ENCODE measurements around the gene ANKMY1.
A peak's percentile ranks its signal among the peaks of the same experiment; 100 is the strongest.

ANKMY1 gene

GRCh38 chr2:240454106-240454901 lies 103.5 kb downstream of the ANKMY1 start:
- no peak overlapping the region for H3K4me3 ChIP-seq (ENCODE audit: control insufficient read depth, low read depth, low read length)
- TF ChIP-seq CTCF (IDR thresholded peaks at IDR 0.05; ENCODE audit: control insufficient read depth, insufficient read depth, low read depth, low read length, missing control alignments): no peak
- DNase-seq (ENCODE audit: low read depth): no peak

GRCh38 chr2:240453461-240454105 lies 104.2 kb downstream of the ANKMY1 start:
- no peak for TF ChIP-seq CTCF (IDR thresholded peaks at IDR 0.05; ENCODE audit: control insufficient read depth, insufficient read depth, low read depth, low read length, missing control alignments)
- H3K4me3 ChIP-seq (ENCODE audit: control insufficient read depth, low read depth, low read length): no peak overlapping the region
- DNase-seq (ENCODE audit: low read depth): no peak

GRCh38 chr2:240452462-240453256 lies 105.1 kb downstream of the ANKMY1 start:
- no peak for TF ChIP-seq CTCF (IDR thresholded peaks at IDR 0.05; ENCODE audit: control insufficient read depth, insufficient read depth, low read depth, low read length, missing control alignments)
- DNase-seq (ENCODE audit: low read depth): no peak
- H3K4me3 ChIP-seq (ENCODE audit: control insufficient read depth, low read depth, low read length): peak overlapping the region; percentile 45

GRCh38 chr2:240451791-240452461 lies 105.9 kb downstream of the ANKMY1 start:
- DNase-seq (ENCODE audit: low read depth): no peak
- peak overlapping the region; percentile 45 for H3K4me3 ChIP-seq (ENCODE audit: control insufficient read depth, low read depth, low read length)
- TF ChIP-seq CTCF (IDR thresholded peaks at IDR 0.05; ENCODE audit: control insufficient read depth, insufficient read depth, low read depth, low read length, missing control alignments): no peak

- DNase-seq (ENCODE audit: low read depth): no peak
- no peak overlapping the region for H3K4me3 ChIP-seq (ENCODE audit: control insufficient read depth, low read depth, low read length)
- TF ChIP-seq CTCF (IDR thresholded peaks at IDR 0.05; ENCODE audit: control insufficient read depth, insufficient read depth, low read depth, low read length, missing control alignments): no peak
These were observed 106.6 kb downstream of the ANKMY1 start for GRCh38 chr2:240451108-240451611.

All from AG09309 (cell line).